Measurements from ENCODE around the gene TUB. TPM values are rescaled to one million over a fixed set of nuclear protein-coding genes. Genes with fewer than 3 reads are reported as not detected.

Gene TUB
- total and polyA plus RNA-seq, 2 of the 13 experiments (the other 11 are each of a cell fraction or from before 2014, with no cell fraction given), result 4.3 to 5.6 TPM

GRCh38 chr11:8105133-8105532, 24.1 kb downstream of the TUB start (continued):
- TF ChIP-seq TOE1 (CRISPR knock-in tag; IDR thresholded peaks at IDR 0.05) (no peak), AKAP8 (CRISPR knock-in tag; IDR thresholded peaks at IDR 0.05) (no peak), CERS6 (CRISPR knock-in tag; IDR thresholded peaks at IDR 0.05) (no peak), MATR3 (CRISPR knock-in tag; IDR thresholded peaks at IDR 0.05) (no peak), DBP (CRISPR knock-in tag; IDR thresholded peaks at IDR 0.05; ENCODE audit: not compliant biosample characterization) (no peak), POGK (CRISPR knock-in tag; conservative IDR thresholded peaks at IDR 0.05) (no peak), STAT5B (CRISPR knock-in tag; IDR thresholded peaks at IDR 0.05) (no peak)

GRCh38 chr11:8105666-8106065, 24.7 kb downstream of the TUB start:
- H3K27ac ChIP-seq (ENCODE audit: extremely low read length, insufficient read depth, low read length), result no peak overlapping the region
- CTCF ChIA-PET (ENCODE audit: low intra/inter-chr PET ratio, low total read pairs), result no interaction called here
- ATAC-seq, result no peak
- no peaks in the 10 kb centered on the region for H4K20me1 ChIP-seq (ENCODE audit: insufficient read depth, low read length)
- peaks cover 0 to 6% of the 10 kb centered on the region in 2 experiments; a peak in 2 of 5 replicates for H3K36me3 ChIP-seq (replicated peaks in 1 of 2; ENCODE audit: control insufficient read depth in 1 of 2, insufficient read depth in 2 of 2, low read length in 2 of 2)
- no peak overlapping the region for H3K4me2 ChIP-seq (ENCODE audit: low read depth, low read length)
- no peaks in the 10 kb centered on the region for H3K27me3 ChIP-seq (ENCODE audit: control insufficient read depth in 1 of 2, insufficient read depth in 2 of 2, low read length in 2 of 2)
- intact Hi-C loops (cut with micrococcal nuclease; ENCODE audit: unreplicated experiment), result no loop called here
- no TSS peak for BruUV-seq (replicated peaks)
- no peaks in the 10 kb centered on the region for H3K9me3 ChIP-seq (ENCODE audit: low read length)
- no peak for FAIRE-seq
- H3K4me3 ChIP-seq (replicated peaks in 1 of 3; ENCODE audit: insufficient read depth in 1 of 3, low read depth in 2 of 3, low read length in 3 of 3), result no peak overlapping the region
- in situ Hi-C loops (cut with HindIII; ENCODE audit: extremely low pct_ligation_motif_present, low pct_unique_long_range_greater_than_20kb), result no loop called here
- 69% methylated on average over 3 of the region's 3 CpGs for WGBS (ENCODE audit: low lambda C conversion rate)
- no peak for DNase-seq (ENCODE audit: low spot score)
- H2AFZ ChIP-seq (ENCODE audit: low read length), result no peak overlapping the region
- H3K9ac ChIP-seq (ENCODE audit: insufficient read depth, low read depth, low read length), result no peak overlapping the region
- TF ChIP-seq PRDM15 (CRISPR knock-in tag; IDR thresholded peaks at IDR 0.05) (no peak), HOXA3 (CRISPR knock-in tag; IDR thresholded peaks at IDR 0.05) (no peak), KLF6 (CRISPR knock-in tag; IDR thresholded peaks at IDR 0.05) (no peak), PBX2 (CRISPR knock-in tag; IDR thresholded peaks at IDR 0.05) (no peak), NFE2L1 (CRISPR knock-in tag; IDR thresholded peaks at IDR 0.05; ENCODE audit: borderline replicate concordance) (no peak), SRY (CRISPR knock-in tag; IDR thresholded peaks at IDR 0.05) (no peak)
- H3K4me1 ChIP-seq (ENCODE audit: insufficient read depth, low read length), result peaks cover 7% of the 10 kb centered on the region
- POLR2A ChIA-PET, result no interaction called here
- H3K79me2 ChIP-seq (ENCODE audit: insufficient read depth, low read length), result no peaks in the 10 kb centered on the region

Measured in HepG2 (cell line).